NB4 (cell line): ENCODE results near the gene ARAF.

Experiments
- DNase-seq: peaks from one replicate; pipeline ENCODE4 v3.0.0; 2010; ENCODE audit warnings: low read depth
- H3K4me3 ChIP-seq: one replicate; pipeline ENCODE4 v1.5.1; 2011; ENCODE audit warnings: mild to moderate bottlenecking, low read depth, low read length, moderate library complexity
- CTCF ChIP-seq: IDR thresholded peaks from one replicate; pipeline ENCODE4 v1.5.1; 2012; ENCODE audit warnings: low read depth, low read length
- MAX ChIP-seq: IDR thresholded peaks from 2 replicates; pipeline ENCODE4 v1.6.1; 2011; ENCODE audit warnings: low read depth, low read length
- MYC ChIP-seq: IDR thresholded peaks from 2 replicates; pipeline ENCODE4 v1.6.1; 2011; ENCODE audit warnings: low read depth, low read length
- POLR2A ChIP-seq: IDR thresholded peaks from 2 replicates; pipeline ENCODE4 v1.6.1; 2011; ENCODE audit warnings: mild to moderate bottlenecking; ENCODE audit not compliant: insufficient read length; ENCODE audit errors: extremely low read depth

Gene ARAF

GRCh38 chrX:47540754-47541538 lies 20.1 kb upstream of the ARAF start:
- no peak for TF ChIP-seq MYC
- TF ChIP-seq CTCF = peak; percentile 44
- no peak for TF ChIP-seq MAX
- TF ChIP-seq POLR2A = peak; percentile 20
- DNase-seq = peak; percentile 87
- no peak overlapping the region for H3K4me3 ChIP-seq

GRCh38 chrX:47543496-47543895 lies 17.5 kb upstream of the ARAF start:
- no peak for DNase-seq
- no peak overlapping the region for H3K4me3 ChIP-seq
- TF ChIP-seq CTCF (no peak), MYC (no peak), POLR2A (no peak), MAX (no peak)

GRCh38 chrX:47556045-47556623 lies 4.9 kb upstream of the ARAF start:
- DNase-seq = peak; percentile 45
- no peak for TF ChIP-seq POLR2A
- TF ChIP-seq CTCF = no peak
- no peak for TF ChIP-seq MAX
- no peak for TF ChIP-seq MYC
- H3K4me3 ChIP-seq = no peak overlapping the region

- DNase-seq = no peak
- no peak overlapping the region for H3K4me3 ChIP-seq
- no peak for TF ChIP-seq MYC
- no peak for TF ChIP-seq MAX
- TF ChIP-seq POLR2A = no peak
- TF ChIP-seq CTCF = no peak
Measured at GRCh38 chrX:47558436-47558835, 2.6 kb upstream of the ARAF start.

- H3K4me3 ChIP-seq = peak overlapping the region; percentile 91
- 0 out of 2 replicates have a peak, but pooled peaks have one; percentile 4 for TF ChIP-seq MYC
- TF ChIP-seq MAX = no peak
- no peak for DNase-seq
Measured at GRCh38 chrX:47560179-47560933, 649 bp upstream of the ARAF start.
